ENCODE data around the gene CDC25B. TPM values are rescaled to one million over a fixed set of nuclear protein-coding genes. Genes with fewer than 3 reads are reported as not detected.

The CDC25B gene
- total and polyA plus RNA-seq, 4 donors, result 4.4 to 12.9 (median 9.2) TPM

GRCh38 chr20:3820048-3820900 lies 24.2 kb downstream of the CDC25B start, which contains the start of gene AP5S1:
Gene AP5S1 (plus strand): TSS chr20:3820547. CDS start chr20:3822118, 1,571 bp downstream.
- under 1% methylated on average over 96 of the region's 96 CpGs for WGBS
- TF ChIP-seq EGR1 (IDR thresholded peaks at IDR 0.05; ENCODE audit: low read depth in 2 of 2), result no peak
- TF ChIP-seq HNF4A (conservative IDR thresholded peaks at IDR 0.05), result no peak
- peak; percentile 74 to 75 for TF ChIP-seq JUND (IDR thresholded peaks at IDR 0.05)
- peak; percentile 33 for TF ChIP-seq REST (IDR thresholded peaks at IDR 0.05)
- peak in 1 of 2 donors; percentile 33 for TF ChIP-seq GABPA (IDR thresholded peaks at IDR 0.05 in 1 of 2, conservative IDR thresholded peaks at IDR 0.05 in 1 of 2)
- peak; percentile 97 for TF ChIP-seq YY1 (IDR thresholded peaks at IDR 0.05)
- peak; percentile 90 for TF ChIP-seq NR2F2 (IDR thresholded peaks at IDR 0.05)
- peak; percentile 93 for TF ChIP-seq CTCF (IDR thresholded peaks at IDR 0.05; ENCODE audit: low read depth, low read length, missing input control)
- TF ChIP-seq TAF1 (conservative IDR thresholded peaks at IDR 0.05), result no peak
- TF ChIP-seq SP1 (IDR thresholded peaks at IDR 0.05), result peak; percentile 63
- peak; percentile 61 for TF ChIP-seq ATF3 (IDR thresholded peaks at IDR 0.05)
- TF ChIP-seq RAD21 (IDR thresholded peaks at IDR 0.05), result peak; percentile 75 to 81
- no peak for TF ChIP-seq FOXA2 (IDR thresholded peaks at IDR 0.05)
- TF ChIP-seq RXRA (IDR thresholded peaks at IDR 0.05), result peak; percentile 79 to 87
- no peak for TF ChIP-seq FOXA1 (IDR thresholded peaks at IDR 0.05)
- peak; percentile 93 for TF ChIP-seq ZBTB33 (IDR thresholded peaks at IDR 0.05)
- TF ChIP-seq HNF4G (IDR thresholded peaks at IDR 0.05), result no peak
- no peaks in the 10 kb centered on the region for H3K9me3 ChIP-seq (ENCODE audit: control insufficient read depth in 4 of 4, low read length in 3 of 4)
- H3K27ac ChIP-seq (ENCODE audit: low read depth in 1 of 2, low read length in 2 of 2), result peak within 1 kb of the TSS; percentile 96 to 99
- no peaks in the 10 kb centered on the region for H3K27me3 ChIP-seq (ENCODE audit: control insufficient read depth in 4 of 4, insufficient read depth in 4 of 4, low read length in 3 of 4)
- peaks cover 0 to 21% (median 13%) of the 10 kb centered on the region in 4 donors for H3K4me1 ChIP-seq (ENCODE audit: control insufficient read depth in 4 of 4, insufficient read depth in 4 of 4, low read length in 3 of 4)
- H3K9ac ChIP-seq (ENCODE audit: low read depth in 1 of 2, low read length in 2 of 2), result peak within 1 kb of the TSS; percentile 66 to 99
- H3K4me3 ChIP-seq (ENCODE audit: low read depth in 1 of 3, low read length in 3 of 3), result peak within 1 kb of the TSS; percentile 82 to 90 (median 84)
- peaks cover 3 to 28% (median 15%) of the 10 kb centered on the region in 4 donors for H3K36me3 ChIP-seq (ENCODE audit: control insufficient read depth in 4 of 4, insufficient read depth in 3 of 4, low read depth in 1 of 4, low read length in 3 of 4)
- DNase-seq (ENCODE audit: low spot score), result peak; percentile 98
